Measurements from ENCODE around the gene ADAMTS9.

The ADAMTS9 gene

GRCh38 chr3:64674591-64675076 lies 13.2 kb downstream of the ADAMTS9 start:
- no peaks in the 10 kb centered on the region for H3K27me3 ChIP-seq (ENCODE audit: insufficient read depth, insufficient read length)
- TF ChIP-seq SUZ12 (IDR thresholded peaks at IDR 0.05; ENCODE audit: extremely low read depth, insufficient read depth, insufficient read length), result no peak
- no peak for TF ChIP-seq YY1 (IDR thresholded peaks at IDR 0.05; ENCODE audit: insufficient read depth, insufficient read length)
- no peak for TF ChIP-seq ZNF274 (IDR thresholded peaks at IDR 0.05; ENCODE audit: low read depth, low read length)
- peaks cover 4% of the 10 kb centered on the region for H3K4me1 ChIP-seq (ENCODE audit: insufficient read depth, insufficient read length)
- H3K4me3 ChIP-seq (ENCODE audit: insufficient read length, low read depth), result no peak overlapping the region
- no peak overlapping the region for H3K9ac ChIP-seq (ENCODE audit: insufficient read length, low read depth)
- H3K9me3 ChIP-seq (ENCODE audit: insufficient read depth, low read length), result no peaks in the 10 kb centered on the region
- peaks cover 41% of the 10 kb centered on the region for H3K36me3 ChIP-seq (ENCODE audit: insufficient read depth, insufficient read length, low read length)
- DNase-seq (ENCODE audit: low read depth, low spot score), result no peak

- no peak overlapping the region for H3K4me3 ChIP-seq (ENCODE audit: insufficient read length, low read depth)
- H3K27me3 ChIP-seq (ENCODE audit: insufficient read depth, insufficient read length), result no peaks in the 10 kb centered on the region
- no peaks in the 10 kb centered on the region for H3K9me3 ChIP-seq (ENCODE audit: insufficient read depth, low read length)
- no peak overlapping the region for H3K9ac ChIP-seq (ENCODE audit: insufficient read length, low read depth)
- no peak for TF ChIP-seq SUZ12 (IDR thresholded peaks at IDR 0.05; ENCODE audit: extremely low read depth, insufficient read depth, insufficient read length)
- TF ChIP-seq ZNF274 (IDR thresholded peaks at IDR 0.05; ENCODE audit: low read depth, low read length), result no peak
- no peak for TF ChIP-seq YY1 (IDR thresholded peaks at IDR 0.05; ENCODE audit: insufficient read depth, insufficient read length)
- H3K4me1 ChIP-seq (ENCODE audit: insufficient read depth, insufficient read length), result peaks cover 4% of the 10 kb centered on the region
- no peak for DNase-seq (ENCODE audit: low read depth, low spot score)
- H3K36me3 ChIP-seq (ENCODE audit: insufficient read depth, insufficient read length, low read length), result peaks cover 29% of the 10 kb centered on the region
These were observed 14.6 kb downstream of the ADAMTS9 start for GRCh38 chr3:64673159-64673715.

GRCh38 chr3:64668582-64669510 lies 19.0 kb downstream of the ADAMTS9 start:
- Histone ChIP-seq H3K9me3 (ENCODE audit: insufficient read depth, low read length) (no peaks in the 10 kb centered on the region), H3K4me3 (ENCODE audit: insufficient read length, low read depth) (no peak overlapping the region), H3K27me3 (ENCODE audit: insufficient read depth, insufficient read length) (no peaks in the 10 kb centered on the region), H3K36me3 (ENCODE audit: insufficient read depth, insufficient read length, low read length) (peaks cover 11% of the 10 kb centered on the region), H3K9ac (ENCODE audit: insufficient read length, low read depth) (no peak overlapping the region), H3K4me1 (ENCODE audit: insufficient read depth, insufficient read length) (no peaks in the 10 kb centered on the region)
- DNase-seq (ENCODE audit: low read depth, low spot score), result no peak
- TF ChIP-seq SUZ12 (IDR thresholded peaks at IDR 0.05; ENCODE audit: extremely low read depth, insufficient read depth, insufficient read length), result no peak
- no peak for TF ChIP-seq ZNF274 (IDR thresholded peaks at IDR 0.05; ENCODE audit: low read depth, low read length)
- no peak for TF ChIP-seq YY1 (IDR thresholded peaks at IDR 0.05; ENCODE audit: insufficient read depth, insufficient read length)

- Histone ChIP-seq H3K4me3 (ENCODE audit: insufficient read length, low read depth) (no peak overlapping the region), H3K9ac (ENCODE audit: insufficient read length, low read depth) (no peak overlapping the region), H3K27me3 (ENCODE audit: insufficient read depth, insufficient read length) (no peaks in the 10 kb centered on the region), H3K4me1 (ENCODE audit: insufficient read depth, insufficient read length) (no peaks in the 10 kb centered on the region), H3K9me3 (ENCODE audit: insufficient read depth, low read length) (peaks cover under 1% of the 10 kb centered on the region; the same call in 1 of the 2 replicates), H3K36me3 (ENCODE audit: insufficient read depth, insufficient read length, low read length) (peaks cover 8% of the 10 kb centered on the region)
- no peak for DNase-seq (ENCODE audit: low read depth, low spot score)
- no peak for TF ChIP-seq YY1 (IDR thresholded peaks at IDR 0.05; ENCODE audit: insufficient read depth, insufficient read length)
- no peak for TF ChIP-seq SUZ12 (IDR thresholded peaks at IDR 0.05; ENCODE audit: extremely low read depth, insufficient read depth, insufficient read length)
- no peak for TF ChIP-seq ZNF274 (IDR thresholded peaks at IDR 0.05; ENCODE audit: low read depth, low read length)
These were observed 19.8 kb downstream of the ADAMTS9 start for GRCh38 chr3:64667887-64668581.

- H3K4me1 ChIP-seq (ENCODE audit: insufficient read depth, insufficient read length), result no peaks in the 10 kb centered on the region
- no peak overlapping the region for H3K9ac ChIP-seq (ENCODE audit: insufficient read length, low read depth)
- no peak for DNase-seq (ENCODE audit: low read depth, low spot score)
- H3K9me3 ChIP-seq (ENCODE audit: insufficient read depth, low read length), result peaks cover 10% of the 10 kb centered on the region
- TF ChIP-seq YY1 (IDR thresholded peaks at IDR 0.05; ENCODE audit: insufficient read depth, insufficient read length) (no peak), ZNF274 (IDR thresholded peaks at IDR 0.05; ENCODE audit: low read depth, low read length) (no peak)
- H3K36me3 ChIP-seq (ENCODE audit: insufficient read depth, insufficient read length, low read length), result peaks cover 6% of the 10 kb centered on the region
- no peak overlapping the region for H3K4me3 ChIP-seq (ENCODE audit: insufficient read length, low read depth)
- no peaks in the 10 kb centered on the region for H3K27me3 ChIP-seq (ENCODE audit: insufficient read depth, insufficient read length)
These were observed 20.7 kb downstream of the ADAMTS9 start for GRCh38 chr3:64667138-64667537.

GRCh38 chr3:64666171-64666588 lies 21.6 kb downstream of the ADAMTS9 start:
- no peak for TF ChIP-seq ZNF274 (IDR thresholded peaks at IDR 0.05; ENCODE audit: low read depth, low read length)
- TF ChIP-seq YY1 (IDR thresholded peaks at IDR 0.05; ENCODE audit: insufficient read depth, insufficient read length), result no peak
- no peak for TF ChIP-seq SUZ12 (IDR thresholded peaks at IDR 0.05; ENCODE audit: extremely low read depth, insufficient read depth, insufficient read length)
- H3K9ac ChIP-seq (ENCODE audit: insufficient read length, low read depth), result no peak overlapping the region
- H3K4me1 ChIP-seq (ENCODE audit: insufficient read depth, insufficient read length), result no peaks in the 10 kb centered on the region
- no peaks in the 10 kb centered on the region for H3K27me3 ChIP-seq (ENCODE audit: insufficient read depth, insufficient read length)
- peaks cover 6% of the 10 kb centered on the region for H3K36me3 ChIP-seq (ENCODE audit: insufficient read depth, insufficient read length, low read length)
- H3K4me3 ChIP-seq (ENCODE audit: insufficient read length, low read depth), result no peak overlapping the region
- DNase-seq (ENCODE audit: low read depth, low spot score), result no peak
- peaks cover 11% of the 10 kb centered on the region for H3K9me3 ChIP-seq (ENCODE audit: insufficient read depth, low read length)

- no peaks in the 10 kb centered on the region for H3K4me1 ChIP-seq (ENCODE audit: insufficient read depth, insufficient read length)
- peaks cover 11% of the 10 kb centered on the region for H3K9me3 ChIP-seq (ENCODE audit: insufficient read depth, low read length)
- no peaks in the 10 kb centered on the region for H3K27me3 ChIP-seq (ENCODE audit: insufficient read depth, insufficient read length)
- TF ChIP-seq ZNF274 (IDR thresholded peaks at IDR 0.05; ENCODE audit: low read depth, low read length) (no peak), SUZ12 (IDR thresholded peaks at IDR 0.05; ENCODE audit: extremely low read depth, insufficient read depth, insufficient read length) (no peak), YY1 (IDR thresholded peaks at IDR 0.05; ENCODE audit: insufficient read depth, insufficient read length) (no peak)
- peaks cover 6% of the 10 kb centered on the region for H3K36me3 ChIP-seq (ENCODE audit: insufficient read depth, insufficient read length, low read length)
- no peak overlapping the region for H3K4me3 ChIP-seq (ENCODE audit: insufficient read length, low read depth)
- no peak overlapping the region for H3K9ac ChIP-seq (ENCODE audit: insufficient read length, low read depth)
- no peak for DNase-seq (ENCODE audit: low read depth, low spot score)
These were observed 23.4 kb downstream of the ADAMTS9 start for GRCh38 chr3:64664397-64664796.
